Neural cell (in vitro differentiated cells): Measurements from ENCODE around the gene FLYWCH1. TPM values are rescaled to one million over a fixed set of nuclear protein-coding genes. Genes with fewer than 3 reads are reported as not detected.

Source experiments
- H2AFZ ChIP-seq: fragments of 200-600, 300-800 bp; sonication (generic), shearing (Covaris generic); 2 replicates; pipeline ENCODE4 v1.6.0; 2014; ENCODE audit warnings: low read depth, mild to moderate bottlenecking, antibody characterized with exemption, low read length, moderate library complexity
- H3F3A ChIP-seq: fragments of 200-600 bp; shearing (Covaris generic); 2 replicates; pipeline ENCODE4 v1.6.1; 2016; ENCODE audit warnings: mild to moderate bottlenecking, moderate library complexity, mixed read lengths, antibody characterized with exemption, low read length; ENCODE audit not compliant: insufficient read depth, poor library complexity, severe bottlenecking
- H3K27ac ChIP-seq: fragments of 200-600, 300-800 bp; sonication (generic), shearing (Covaris generic); 2 replicates; pipeline ENCODE4 v1.5.1; 2014; ENCODE audit warnings: mild to moderate bottlenecking, low read length, moderate library complexity
- H3K27me3 ChIP-seq: fragments of 300-800, 200-600 bp; sonication (generic), shearing (Covaris generic); 2 replicates; pipeline ENCODE4 v1.6.0; 2014; ENCODE audit warnings: mild to moderate bottlenecking, low read depth, low read length, moderate library complexity; ENCODE audit not compliant: insufficient read depth
- H3K36me3 ChIP-seq: fragments of 300-800, 200-600 bp; sonication (generic), shearing (Covaris generic); 2 replicates; pipeline ENCODE4 v1.5.1; 2014; ENCODE audit warnings: mild to moderate bottlenecking, antibody characterized with exemption, low read length, moderate library complexity; ENCODE audit not compliant: insufficient read depth
- H3K4me2 ChIP-seq: fragments of 300-800, 200-600 bp; sonication (generic), shearing (Covaris generic); 2 replicates; pipeline ENCODE4 v1.6.0; 2014; ENCODE audit warnings: mild to moderate bottlenecking, low read length
- H3K4me3 ChIP-seq: fragments of 300-800, 200-600 bp; sonication (generic), shearing (Covaris generic); 2 replicates; pipeline ENCODE4 v1.5.1; 2014; ENCODE audit warnings: mild to moderate bottlenecking, low read length, moderate library complexity
- H3K79me2 ChIP-seq: fragments of 200-600 bp; shearing (Covaris generic); replicated peaks from 2 replicates; pipeline ENCODE4 v1.6.0; 2014; ENCODE audit warnings: mild to moderate bottlenecking, low read length, moderate library complexity; ENCODE audit not compliant: insufficient read depth
- H3K9ac ChIP-seq: fragments of 300-800, 200-600 bp; sonication (generic), shearing (Covaris generic); 2 replicates; pipeline ENCODE4 v1.6.1; 2016; ENCODE audit warnings: mild to moderate bottlenecking, low read length, mixed read lengths
- H3K9me2 ChIP-seq: fragments of 200-600 bp; shearing (Covaris generic); 2 replicates; pipeline ENCODE4 v1.6.1; 2016; ENCODE audit warnings: mild to moderate bottlenecking, low read length, mixed read lengths; ENCODE audit not compliant: insufficient read depth
- H3K9me3 ChIP-seq: fragments of 200-600, 300-800 bp; sonication (generic), shearing (Covaris generic); 2 replicates; pipeline ENCODE4 v1.6.1; 2016; ENCODE audit warnings: mild to moderate bottlenecking, mixed run types, low read length, moderate library complexity, mixed read lengths
- H4K20me1 ChIP-seq: fragments of 200-600 bp; shearing (Covaris generic); 2 replicates; pipeline ENCODE4 v1.6.1; 2016; ENCODE audit warnings: mild to moderate bottlenecking, mixed run types; ENCODE audit not compliant: insufficient read depth
- EP300 ChIP-seq: fragments of 450-650 bp; conservative IDR thresholded peaks from 2 replicates; pipeline ENCODE4 v1.6.1; 2014; ENCODE audit warnings: antibody characterized with exemption, mild to moderate bottlenecking, moderate library complexity; ENCODE audit not compliant: poor library complexity, severe bottlenecking
- EZH2 ChIP-seq: fragments of 200-600, 300-800 bp; shearing (Covaris generic), sonication (generic); IDR thresholded peaks from 2 replicates; pipeline ENCODE4 v1.6.1; 2014; ENCODE audit warnings: antibody characterized with exemption, low read length, borderline replicate concordance, mild to moderate bottlenecking; ENCODE audit not compliant: insufficient read depth, poor library complexity, severe bottlenecking
- MXI1 ChIP-seq: fragments of 450-650 bp; conservative IDR thresholded peaks from 2 replicates; pipeline ENCODE4 v1.6.1; 2014; ENCODE audit warnings: antibody characterized with exemption, mild to moderate bottlenecking; ENCODE audit not compliant: poor library complexity, severe bottlenecking
- POLR2AphosphoS5 ChIP-seq: IDR thresholded peaks from 2 replicates; pipeline ENCODE4 v1.6.1; 2012
- RAD21 ChIP-seq: fragments of 450-650 bp; conservative IDR thresholded peaks from 2 replicates; pipeline ENCODE4 v1.6.1; 2014; ENCODE audit warnings: antibody characterized with exemption, mild to moderate bottlenecking, moderate library complexity
- SMC3 ChIP-seq: fragments of 450-650 bp; conservative IDR thresholded peaks from 2 replicates; pipeline ENCODE4 v1.6.1; 2014; ENCODE audit warnings: antibody characterized with exemption, mild to moderate bottlenecking, moderate library complexity; ENCODE audit not compliant: poor library complexity
- TAF1 ChIP-seq: IDR thresholded peaks from 2 replicates; pipeline ENCODE4 v1.6.1; 2012; ENCODE audit warnings: low read depth
- polyA plus RNA-seq: library from polyadenylated mRNA; depleted of rRNA; stranded (reverse); fragments of >200 nt; gene quantifications from 2 replicates; pipeline ENCODE4 v1.2.3, GENCODE V29; 2014
- TF ChIP-seq, protein P1 (sequence below): fragments of 450-650 bp; IDR thresholded peaks from 2 replicates; pipeline ENCODE4 v1.5.1; 2014; ENCODE audit warnings: antibody characterized with exemption, mild to moderate bottlenecking, moderate library complexity; ENCODE audit not compliant: poor library complexity, severe bottlenecking
- TF ChIP-seq, protein P2 (sequence below): IDR thresholded peaks from 2 replicates; pipeline ENCODE4 v1.6.1; 2012; ENCODE audit warnings: borderline replicate concordance

FLYWCH1 gene
- polyA plus RNA-seq, 1 donor from 2014 or later: 33.0 TPM

DNA sequence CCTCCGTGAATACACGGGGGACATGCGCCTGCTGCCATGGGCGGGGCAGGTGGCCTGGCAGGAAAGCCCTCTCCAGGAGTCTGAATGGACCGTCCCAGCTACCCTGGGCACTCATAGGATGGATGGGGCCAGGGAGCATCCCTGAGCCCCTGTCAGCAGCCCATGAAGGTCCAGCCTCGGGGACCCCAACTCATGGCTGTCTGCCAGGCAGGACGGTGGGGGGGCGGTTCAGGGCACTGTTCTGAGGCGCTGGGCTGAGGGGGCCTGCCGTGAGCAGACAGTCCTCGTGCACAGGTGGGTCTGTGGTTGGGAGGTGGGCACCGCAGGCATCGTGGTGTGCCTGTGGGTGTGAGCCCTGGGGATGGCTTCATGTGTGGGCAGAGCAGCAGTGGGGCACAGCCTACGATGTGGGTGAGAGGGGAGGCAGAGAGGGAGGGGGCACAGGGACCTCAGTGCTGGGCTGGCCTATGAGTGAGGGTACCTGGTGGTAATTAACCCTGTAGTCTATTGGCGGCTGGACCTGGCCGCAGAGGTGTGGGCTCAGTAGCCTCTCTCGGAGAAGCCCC, 75.0 kb downstream of the FLYWCH1 start:
- no peaks in the 10 kb centered on the region for H3K36me3 ChIP-seq
- H3K79me2 ChIP-seq: no peaks in the 10 kb centered on the region
- H3K4me2 ChIP-seq: no peak overlapping the region
- no peaks in the 10 kb centered on the region for H3K9me3 ChIP-seq
- no peak overlapping the region for H3K4me3 ChIP-seq
- H3K27me3 ChIP-seq: no peaks in the 10 kb centered on the region
- TF ChIP-seq SMC3 (no peak), POLR2AphosphoS5 (no peak), EZH2 (no peak), MXI1 (no peak), RAD21 (no peak), EP300 (no peak), TAF1 (no peak)
- TF ChIP-seq, protein P1, sequence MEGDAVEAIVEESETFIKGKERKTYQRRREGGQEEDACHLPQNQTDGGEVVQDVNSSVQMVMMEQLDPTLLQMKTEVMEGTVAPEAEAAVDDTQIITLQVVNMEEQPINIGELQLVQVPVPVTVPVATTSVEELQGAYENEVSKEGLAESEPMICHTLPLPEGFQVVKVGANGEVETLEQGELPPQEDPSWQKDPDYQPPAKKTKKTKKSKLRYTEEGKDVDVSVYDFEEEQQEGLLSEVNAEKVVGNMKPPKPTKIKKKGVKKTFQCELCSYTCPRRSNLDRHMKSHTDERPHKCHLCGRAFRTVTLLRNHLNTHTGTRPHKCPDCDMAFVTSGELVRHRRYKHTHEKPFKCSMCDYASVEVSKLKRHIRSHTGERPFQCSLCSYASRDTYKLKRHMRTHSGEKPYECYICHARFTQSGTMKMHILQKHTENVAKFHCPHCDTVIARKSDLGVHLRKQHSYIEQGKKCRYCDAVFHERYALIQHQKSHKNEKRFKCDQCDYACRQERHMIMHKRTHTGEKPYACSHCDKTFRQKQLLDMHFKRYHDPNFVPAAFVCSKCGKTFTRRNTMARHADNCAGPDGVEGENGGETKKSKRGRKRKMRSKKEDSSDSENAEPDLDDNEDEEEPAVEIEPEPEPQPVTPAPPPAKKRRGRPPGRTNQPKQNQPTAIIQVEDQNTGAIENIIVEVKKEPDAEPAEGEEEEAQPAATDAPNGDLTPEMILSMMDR: no peak
- TF ChIP-seq, protein P2, sequence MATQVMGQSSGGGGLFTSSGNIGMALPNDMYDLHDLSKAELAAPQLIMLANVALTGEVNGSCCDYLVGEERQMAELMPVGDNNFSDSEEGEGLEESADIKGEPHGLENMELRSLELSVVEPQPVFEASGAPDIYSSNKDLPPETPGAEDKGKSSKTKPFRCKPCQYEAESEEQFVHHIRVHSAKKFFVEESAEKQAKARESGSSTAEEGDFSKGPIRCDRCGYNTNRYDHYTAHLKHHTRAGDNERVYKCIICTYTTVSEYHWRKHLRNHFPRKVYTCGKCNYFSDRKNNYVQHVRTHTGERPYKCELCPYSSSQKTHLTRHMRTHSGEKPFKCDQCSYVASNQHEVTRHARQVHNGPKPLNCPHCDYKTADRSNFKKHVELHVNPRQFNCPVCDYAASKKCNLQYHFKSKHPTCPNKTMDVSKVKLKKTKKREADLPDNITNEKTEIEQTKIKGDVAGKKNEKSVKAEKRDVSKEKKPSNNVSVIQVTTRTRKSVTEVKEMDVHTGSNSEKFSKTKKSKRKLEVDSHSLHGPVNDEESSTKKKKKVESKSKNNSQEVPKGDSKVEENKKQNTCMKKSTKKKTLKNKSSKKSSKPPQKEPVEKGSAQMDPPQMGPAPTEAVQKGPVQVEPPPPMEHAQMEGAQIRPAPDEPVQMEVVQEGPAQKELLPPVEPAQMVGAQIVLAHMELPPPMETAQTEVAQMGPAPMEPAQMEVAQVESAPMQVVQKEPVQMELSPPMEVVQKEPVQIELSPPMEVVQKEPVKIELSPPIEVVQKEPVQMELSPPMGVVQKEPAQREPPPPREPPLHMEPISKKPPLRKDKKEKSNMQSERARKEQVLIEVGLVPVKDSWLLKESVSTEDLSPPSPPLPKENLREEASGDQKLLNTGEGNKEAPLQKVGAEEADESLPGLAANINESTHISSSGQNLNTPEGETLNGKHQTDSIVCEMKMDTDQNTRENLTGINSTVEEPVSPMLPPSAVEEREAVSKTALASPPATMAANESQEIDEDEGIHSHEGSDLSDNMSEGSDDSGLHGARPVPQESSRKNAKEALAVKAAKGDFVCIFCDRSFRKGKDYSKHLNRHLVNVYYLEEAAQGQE: no peak
- no peaks in the 10 kb centered on the region for H3F3A ChIP-seq
- no peak overlapping the region for H3K9ac ChIP-seq
- no peak overlapping the region for H2AFZ ChIP-seq
- H3K9me2 ChIP-seq: no peaks in the 10 kb centered on the region
- H4K20me1 ChIP-seq: no peaks in the 10 kb centered on the region
- no peak overlapping the region for H3K27ac ChIP-seq

DNA sequence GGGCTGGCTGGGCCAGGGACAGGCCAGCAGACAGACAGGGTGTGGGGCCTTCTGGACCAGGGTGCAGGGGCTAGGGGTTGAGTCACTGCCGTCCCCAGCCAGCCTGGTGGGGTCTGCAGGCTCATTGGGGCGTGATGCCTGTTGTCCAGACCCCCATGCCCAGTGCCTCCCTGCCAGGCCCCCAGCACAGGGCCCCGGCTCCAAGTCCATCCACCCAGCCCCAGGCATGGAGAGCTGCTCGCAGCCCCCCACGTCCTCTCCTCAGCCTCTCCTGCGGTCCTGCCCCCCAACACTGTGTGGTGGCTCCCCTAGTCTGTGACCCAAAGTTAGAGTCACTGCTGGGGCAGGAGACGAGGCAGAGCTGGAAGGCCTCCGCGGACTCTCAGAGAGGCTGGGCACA, 75.6 kb downstream of the FLYWCH1 start:
- Histone ChIP-seq H3F3A (no peaks in the 10 kb centered on the region), H3K9ac (no peak overlapping the region), H3K4me2 (no peak overlapping the region), H3K79me2 (no peaks in the 10 kb centered on the region), H3K27me3 (no peaks in the 10 kb centered on the region), H2AFZ (no peak overlapping the region), H3K27ac (no peak overlapping the region), H3K9me3 (no peaks in the 10 kb centered on the region), H3K4me3 (no peak overlapping the region), H3K9me2 (no peaks in the 10 kb centered on the region), H3K36me3 (no peaks in the 10 kb centered on the region), H4K20me1 (no peaks in the 10 kb centered on the region)
- no peak for TF ChIP-seq EZH2
- TF ChIP-seq POLR2AphosphoS5: no peak
- TF ChIP-seq, protein P1: no peak
- no peak for TF ChIP-seq SMC3
